Measurements from ENCODE around the gene MAP1LC3A. TPM values are rescaled to one million over a fixed set of nuclear protein-coding genes. Genes with fewer than 3 reads are reported as not detected.

The MAP1LC3A gene
- total RNA-seq, 2 experiments from 2014 or later, result 2.6 to 2.7 TPM

GRCh38 chr20:34574426-34574825 is 15.9 kb downstream of the MAP1LC3A start:
- CTCF ChIA-PET, result interaction anchor here (2.0 kb wide), 1 partner anchor 8 kb away, joined by 5 read pairs; no protein-coding TSS in a partner anchor
- H3K4me1 Mint-ChIP-seq, result peaks cover 15% of the 10 kb centered on the region
- H3K36me3 Mint-ChIP-seq (ENCODE audit: low read depth), result peaks cover 2% of the 10 kb centered on the region
- no peak overlapping the region for H3K27ac Mint-ChIP-seq
- DNase-seq, result no peak
- no peaks in the 10 kb centered on the region for H3K9me3 Mint-ChIP-seq
- POLR2A ChIA-PET, result no interaction called here
- H3K27me3 Mint-ChIP-seq, result no peaks in the 10 kb centered on the region
- no peak overlapping the region for H3K4me3 Mint-ChIP-seq

GRCh38 chr20:34574861-34575260 is 16.3 kb downstream of the MAP1LC3A start:
- POLR2A ChIA-PET, result no interaction called here
- Mint-ChIP-seq H3K9me3 (no peaks in the 10 kb centered on the region), H3K27me3 (no peaks in the 10 kb centered on the region), H3K4me3 (no peak overlapping the region), H3K4me1 (peaks cover 20% of the 10 kb centered on the region), H3K27ac (no peak overlapping the region), H3K36me3 (ENCODE audit: low read depth) (peaks cover 6% of the 10 kb centered on the region)
- no peak for DNase-seq
- CTCF ChIA-PET, result interaction anchor here (2.0 kb wide), 1 partner anchor 8 kb away, joined by 5 read pairs; no protein-coding TSS in a partner anchor

GRCh38 chr20:34575271-34575670 is 16.8 kb downstream of the MAP1LC3A start:
- Mint-ChIP-seq H3K27ac (no peak overlapping the region), H3K4me3 (no peak overlapping the region), H3K4me1 (peaks cover 24% of the 10 kb centered on the region), H3K9me3 (no peaks in the 10 kb centered on the region), H3K36me3 (ENCODE audit: low read depth) (peaks cover 8% of the 10 kb centered on the region), H3K27me3 (no peaks in the 10 kb centered on the region)
- DNase-seq, result no peak
- POLR2A ChIA-PET, result no interaction called here
- CTCF ChIA-PET, result no interaction called here

- ChIA-PET CTCF (no interaction called here), POLR2A (no interaction called here)
- Mint-ChIP-seq H3K4me1 (peaks cover 28% of the 10 kb centered on the region), H3K9me3 (no peaks in the 10 kb centered on the region), H3K27me3 (no peaks in the 10 kb centered on the region), H3K36me3 (ENCODE audit: low read depth) (peaks cover 13% of the 10 kb centered on the region), H3K27ac (no peak overlapping the region), H3K4me3 (no peak overlapping the region)
- no peak for DNase-seq
These were observed 17.2 kb downstream of the MAP1LC3A start for GRCh38 chr20:34575756-34576155.

GRCh38 chr20:34577061-34577460 is 18.5 kb downstream of the MAP1LC3A start:
- ChIA-PET POLR2A (no interaction called here), CTCF (no interaction called here)
- no peaks in the 10 kb centered on the region for H3K9me3 Mint-ChIP-seq
- H3K27me3 Mint-ChIP-seq, result no peaks in the 10 kb centered on the region
- peaks cover 32% of the 10 kb centered on the region for H3K4me1 Mint-ChIP-seq
- peaks cover 17% of the 10 kb centered on the region for H3K36me3 Mint-ChIP-seq (ENCODE audit: low read depth)
- no peak overlapping the region for H3K27ac Mint-ChIP-seq
- H3K4me3 Mint-ChIP-seq, result no peak overlapping the region
- no peak for DNase-seq

GRCh38 chr20:34578025-34578424 is 19.5 kb downstream of the MAP1LC3A start:
- POLR2A ChIA-PET, result no interaction called here
- Mint-ChIP-seq H3K27me3 (no peaks in the 10 kb centered on the region), H3K36me3 (ENCODE audit: low read depth) (peaks cover 17% of the 10 kb centered on the region), H3K9me3 (no peaks in the 10 kb centered on the region), H3K4me3 (no peak overlapping the region), H3K4me1 (peaks cover 36% of the 10 kb centered on the region), H3K27ac (no peak overlapping the region)
- DNase-seq, result no peak
- CTCF ChIA-PET, result interaction anchor here (0.6 to 0.8 kb wide), 2 partner anchors 93 to 780 kb away, joined by 3 to 4 read pairs; no protein-coding TSS in a partner anchor

- Mint-ChIP-seq H3K27ac (peak overlapping the region; percentile 50), H3K4me3 (no peak overlapping the region), H3K27me3 (no peaks in the 10 kb centered on the region), H3K36me3 (ENCODE audit: low read depth) (peaks cover 17% of the 10 kb centered on the region), H3K9me3 (no peaks in the 10 kb centered on the region), H3K4me1 (peaks cover 36% of the 10 kb centered on the region)
- ChIA-PET CTCF (no interaction called here), POLR2A (no interaction called here)
- no peak for DNase-seq
These were observed 20.0 kb downstream of the MAP1LC3A start for GRCh38 chr20:34578521-34578920.

- H3K36me3 Mint-ChIP-seq (ENCODE audit: low read depth), result peaks cover 17% of the 10 kb centered on the region
- ChIA-PET CTCF (interaction anchor here (0.6 to 1.4 kb wide), 2 partner anchors 9 to 186 kb away, joined by 3 to 6 read pairs; no protein-coding TSS in a partner anchor), POLR2A (no interaction called here)
- H3K27me3 Mint-ChIP-seq, result no peaks in the 10 kb centered on the region
- peak overlapping the region; percentile 94 for H3K27ac Mint-ChIP-seq
- no peak overlapping the region for H3K4me3 Mint-ChIP-seq
- peaks cover 36% of the 10 kb centered on the region for H3K4me1 Mint-ChIP-seq
- no peak for DNase-seq
- no peaks in the 10 kb centered on the region for H3K9me3 Mint-ChIP-seq
These were observed 20.9 kb downstream of the MAP1LC3A start for GRCh38 chr20:34579191-34579978.

GRCh38 chr20:34579979-34580940 is 21.7 kb downstream of the MAP1LC3A start:
- H3K9me3 Mint-ChIP-seq, result no peaks in the 10 kb centered on the region
- H3K36me3 Mint-ChIP-seq (ENCODE audit: low read depth), result peaks cover 17% of the 10 kb centered on the region
- ChIA-PET POLR2A (no interaction called here), CTCF (interaction anchor here (0.6 to 1.4 kb wide), 4 partner anchors 9 to 268 kb away, joined by 3 to 6 read pairs (median 3); no protein-coding TSS in a partner anchor)
- no peak overlapping the region for H3K4me3 Mint-ChIP-seq
- H3K4me1 Mint-ChIP-seq, result peaks cover 36% of the 10 kb centered on the region
- H3K27me3 Mint-ChIP-seq, result no peaks in the 10 kb centered on the region
- DNase-seq, result peak; percentile 60
- H3K27ac Mint-ChIP-seq, result peak overlapping the region; percentile 94

GRCh38 chr20:34581341-34582184 is 23.0 kb downstream of the MAP1LC3A start:
- peaks cover 17% of the 10 kb centered on the region for H3K36me3 Mint-ChIP-seq (ENCODE audit: low read depth)
- ChIA-PET POLR2A (no interaction called here), CTCF (interaction anchor here (0.7 to 1.7 kb wide), 2 partner anchors 17 to 269 kb away, joined by 3 to 4 read pairs; no protein-coding TSS in a partner anchor)
- H3K27ac Mint-ChIP-seq, result peak overlapping the region; percentile 94
- no peak for DNase-seq
- H3K27me3 Mint-ChIP-seq, result no peaks in the 10 kb centered on the region
- H3K4me1 Mint-ChIP-seq, result peaks cover 36% of the 10 kb centered on the region
- no peak overlapping the region for H3K4me3 Mint-ChIP-seq
- H3K9me3 Mint-ChIP-seq, result no peaks in the 10 kb centered on the region

- no peak for DNase-seq
- Mint-ChIP-seq H3K4me1 (peaks cover 36% of the 10 kb centered on the region), H3K27me3 (no peaks in the 10 kb centered on the region), H3K36me3 (ENCODE audit: low read depth) (peaks cover 17% of the 10 kb centered on the region), H3K27ac (peak overlapping the region; percentile 58), H3K4me3 (no peak overlapping the region), H3K9me3 (no peaks in the 10 kb centered on the region)
- ChIA-PET CTCF (interaction anchor here (0.6 to 2.0 kb wide), 4 partner anchors 8 to 270 kb away, joined by 3 to 7 read pairs (median 4); no protein-coding TSS in a partner anchor), POLR2A (no interaction called here)
These were observed 23.7 kb downstream of the MAP1LC3A start for GRCh38 chr20:34582221-34582620.

GRCh38 chr20:34582911-34583310 is 24.4 kb downstream of the MAP1LC3A start:
- Mint-ChIP-seq H3K27me3 (no peaks in the 10 kb centered on the region), H3K4me1 (peaks cover 36% of the 10 kb centered on the region), H3K27ac (no peak overlapping the region), H3K4me3 (no peak overlapping the region), H3K36me3 (ENCODE audit: low read depth) (peaks cover 17% of the 10 kb centered on the region), H3K9me3 (no peaks in the 10 kb centered on the region)
- ChIA-PET CTCF (interaction anchor here (0.6 to 2.0 kb wide), 5 partner anchors 9 to 270 kb away, joined by 3 to 7 read pairs (median 4); no protein-coding TSS in a partner anchor), POLR2A (no interaction called here)
- no peak for DNase-seq
